WI38 (cell line): ENCODE measurements around the gene USH2A.

ENCODE experiments used
- H3K4me3 ChIP-seq: 2 replicates; pipeline ENCODE4 v1.5.1; 2011; ENCODE audit warnings: low read depth, mild to moderate bottlenecking, control low read depth, low read length
- TF ChIP-seq, protein P1 (sequence below): IDR thresholded peaks from 2 replicates; pipeline ENCODE4 v1.5.1; 2012; ENCODE audit warnings: low read depth, mild to moderate bottlenecking, control low read depth, low read length

Gene USH2A

GRCh38 chr1:215600258-215600792 is 822.9 kb downstream of the USH2A start:
- H3K4me3 ChIP-seq: no peak overlapping the region
- TF ChIP-seq, protein P1, sequence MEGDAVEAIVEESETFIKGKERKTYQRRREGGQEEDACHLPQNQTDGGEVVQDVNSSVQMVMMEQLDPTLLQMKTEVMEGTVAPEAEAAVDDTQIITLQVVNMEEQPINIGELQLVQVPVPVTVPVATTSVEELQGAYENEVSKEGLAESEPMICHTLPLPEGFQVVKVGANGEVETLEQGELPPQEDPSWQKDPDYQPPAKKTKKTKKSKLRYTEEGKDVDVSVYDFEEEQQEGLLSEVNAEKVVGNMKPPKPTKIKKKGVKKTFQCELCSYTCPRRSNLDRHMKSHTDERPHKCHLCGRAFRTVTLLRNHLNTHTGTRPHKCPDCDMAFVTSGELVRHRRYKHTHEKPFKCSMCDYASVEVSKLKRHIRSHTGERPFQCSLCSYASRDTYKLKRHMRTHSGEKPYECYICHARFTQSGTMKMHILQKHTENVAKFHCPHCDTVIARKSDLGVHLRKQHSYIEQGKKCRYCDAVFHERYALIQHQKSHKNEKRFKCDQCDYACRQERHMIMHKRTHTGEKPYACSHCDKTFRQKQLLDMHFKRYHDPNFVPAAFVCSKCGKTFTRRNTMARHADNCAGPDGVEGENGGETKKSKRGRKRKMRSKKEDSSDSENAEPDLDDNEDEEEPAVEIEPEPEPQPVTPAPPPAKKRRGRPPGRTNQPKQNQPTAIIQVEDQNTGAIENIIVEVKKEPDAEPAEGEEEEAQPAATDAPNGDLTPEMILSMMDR: no peak

- TF ChIP-seq, protein P1: no peak
- no peak overlapping the region for H3K4me3 ChIP-seq
Measured at GRCh38 chr1:215599418-215600074, 823.7 kb downstream of the USH2A start.

GRCh38 chr1:215597961-215598360 is 825.3 kb downstream of the USH2A start:
- H3K4me3 ChIP-seq: no peak overlapping the region
- TF ChIP-seq, protein P1: no peak

DNA sequence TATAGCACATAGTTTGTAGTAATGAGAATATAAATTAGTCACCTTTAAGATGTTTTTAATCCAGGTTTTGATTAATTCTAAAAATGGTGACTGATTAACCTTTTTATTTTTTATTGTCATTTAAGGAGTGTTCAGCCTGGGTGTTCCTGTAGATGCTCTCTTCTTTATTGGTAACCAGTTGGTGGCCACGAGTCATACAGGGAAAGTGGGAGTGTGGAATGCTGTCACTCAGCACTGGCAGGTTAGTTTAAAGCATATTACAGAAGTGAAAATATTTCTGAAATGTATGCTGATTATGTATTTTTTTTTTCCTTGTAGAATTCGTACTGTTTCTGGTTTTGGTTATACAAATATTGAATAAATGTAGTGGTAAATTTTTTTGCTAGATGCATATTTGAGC is 828.0 kb downstream of the USH2A start:
- no peak overlapping the region for H3K4me3 ChIP-seq
- TF ChIP-seq, protein P1: no peak

- no peak overlapping the region for H3K4me3 ChIP-seq
- TF ChIP-seq, protein P1: no peak
Measured at GRCh38 chr1:215594640-215595039, 828.6 kb downstream of the USH2A start.

- no peak overlapping the region for H3K4me3 ChIP-seq
- TF ChIP-seq, protein P1: no peak
Measured at GRCh38 chr1:215590779-215591491, 832.3 kb downstream of the USH2A start.
